Lower leg skin (tissue), 3 donors: ENCODE measurements around the gene CHGA.
A peak's percentile ranks its signal among the peaks of the same experiment; 100 is the strongest.

Experiments used
- POLR2A ChIP-seq, 2 donors: fragments of 450-650 bp; IDR thresholded peaks; one replicate each; pipeline ENCODE4 v1.6.1; 2016 to 2017; ENCODE audit warnings: antibody characterized with exemption in 2 of 2, mild to moderate bottlenecking in 1 of 2, moderate library complexity in 1 of 2
- TF ChIP-seq, protein P1 (sequence below), 3 donors: fragments of 450-650 bp; IDR thresholded peaks; one replicate each; pipeline ENCODE4 v1.5.1; 2016; ENCODE audit warnings: antibody characterized with exemption in 3 of 3, mild to moderate bottlenecking in 3 of 3, moderate library complexity in 2 of 3

DNA sequence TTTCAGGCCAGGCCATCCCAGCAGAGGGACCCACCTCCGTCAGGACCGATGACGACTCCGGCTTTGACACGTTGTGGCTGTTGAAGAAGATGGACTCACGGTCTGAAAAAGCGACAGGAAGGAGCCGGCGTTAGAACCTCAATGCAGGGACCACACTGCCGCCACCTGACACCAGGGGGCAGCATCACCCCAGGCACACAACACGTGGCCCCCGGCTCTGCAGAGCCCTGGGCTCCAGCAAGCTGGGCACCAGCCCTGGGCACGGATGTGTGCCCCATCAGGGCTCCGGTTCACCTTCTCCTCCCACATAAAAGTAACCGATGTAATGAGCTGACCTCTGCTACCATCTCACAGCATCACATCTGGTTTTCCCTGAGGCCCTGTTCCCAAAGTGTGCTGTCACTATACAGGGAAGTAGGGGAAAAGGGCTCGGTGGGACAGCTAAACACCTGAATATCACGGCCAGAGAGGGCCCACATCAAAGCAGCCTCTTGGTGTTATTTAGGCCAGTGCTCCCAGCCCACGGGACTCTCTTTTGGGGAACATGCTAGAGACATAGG lies 29.0 kb downstream of the CHGA start:
- TF ChIP-seq POLR2A (IDR thresholded peaks at IDR 0.05): no peak
- TF ChIP-seq, protein P1, sequence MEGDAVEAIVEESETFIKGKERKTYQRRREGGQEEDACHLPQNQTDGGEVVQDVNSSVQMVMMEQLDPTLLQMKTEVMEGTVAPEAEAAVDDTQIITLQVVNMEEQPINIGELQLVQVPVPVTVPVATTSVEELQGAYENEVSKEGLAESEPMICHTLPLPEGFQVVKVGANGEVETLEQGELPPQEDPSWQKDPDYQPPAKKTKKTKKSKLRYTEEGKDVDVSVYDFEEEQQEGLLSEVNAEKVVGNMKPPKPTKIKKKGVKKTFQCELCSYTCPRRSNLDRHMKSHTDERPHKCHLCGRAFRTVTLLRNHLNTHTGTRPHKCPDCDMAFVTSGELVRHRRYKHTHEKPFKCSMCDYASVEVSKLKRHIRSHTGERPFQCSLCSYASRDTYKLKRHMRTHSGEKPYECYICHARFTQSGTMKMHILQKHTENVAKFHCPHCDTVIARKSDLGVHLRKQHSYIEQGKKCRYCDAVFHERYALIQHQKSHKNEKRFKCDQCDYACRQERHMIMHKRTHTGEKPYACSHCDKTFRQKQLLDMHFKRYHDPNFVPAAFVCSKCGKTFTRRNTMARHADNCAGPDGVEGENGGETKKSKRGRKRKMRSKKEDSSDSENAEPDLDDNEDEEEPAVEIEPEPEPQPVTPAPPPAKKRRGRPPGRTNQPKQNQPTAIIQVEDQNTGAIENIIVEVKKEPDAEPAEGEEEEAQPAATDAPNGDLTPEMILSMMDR (IDR thresholded peaks at IDR 0.05): peak in 1 of 3 donors; percentile 59
